Kidney (tissue), 14 donors: ENCODE measurements around the gene RYR3. TPM values are rescaled to one million over a fixed set of nuclear protein-coding genes. Genes with fewer than 3 reads are reported as not detected.

Experiments
- DNase-seq, 5 donors: peaks; one replicate each; pipeline ENCODE4 v3.0.0-alpha.2; 2013 to 2020
- FAIRE-seq: peaks from 2 replicates; lab custom pipeline; 2012; peaks lifted over from hg19 to GRCh38; lab: Jason Lieb, UNC
- H3K27ac ChIP-seq, 2 donors: one replicate each; pipeline ENCODE4 v1.7.0; 2013; ENCODE audit warnings: low read depth in 2 of 2, low read length in 2 of 2, inconsistent platforms in 1 of 2
- H3K27me3 ChIP-seq: one replicate; pipeline ENCODE4 v1.7.1; 2013; ENCODE audit warnings: low read length, inconsistent platforms; ENCODE audit not compliant: control insufficient read depth, insufficient read depth
- H3K36me3 ChIP-seq, 3 donors: one replicate each; pipeline versions ENCODE4 v1.7.0 to v1.7.1; 2013; ENCODE audit warnings: low read length in 3 of 3, control low read depth in 1 of 3, inconsistent platforms in 1 of 3; ENCODE audit not compliant: insufficient read depth in 3 of 3, control insufficient read depth in 2 of 3
- H3K4me1 ChIP-seq, 3 donors: one replicate each; pipeline versions ENCODE4 v1.7.0 to v1.7.1; 2013; ENCODE audit warnings: low read length in 3 of 3, inconsistent platforms in 1 of 3, low read depth in 1 of 3; ENCODE audit not compliant: control insufficient read depth in 2 of 3, insufficient read depth in 2 of 3
- H3K4me3 ChIP-seq, 3 donors: one replicate each; pipeline versions ENCODE4 v1.7.0 to v1.8.1; 2013; ENCODE audit warnings: low read length in 3 of 3, control low read depth in 1 of 3, inconsistent platforms in 1 of 3
- H3K9ac ChIP-seq, 3 donors: one replicate each; pipeline versions ENCODE4 v1.7.0 to v1.7.1; 2013; ENCODE audit warnings: low read length in 3 of 3, control low read depth in 1 of 3, inconsistent platforms in 1 of 3
- H3K9me3 ChIP-seq, 3 donors: one replicate each; pipeline versions ENCODE4 v1.7.0 to v1.7.1; 2013; ENCODE audit warnings: low read length in 3 of 3, control low read depth in 1 of 3, inconsistent platforms in 1 of 3; ENCODE audit not compliant: control insufficient read depth in 2 of 3, insufficient read depth in 1 of 3
- CTCF ChIP-seq: IDR thresholded peaks from 3 replicates; pipeline ENCODE4 v1.5.1; 2012; ENCODE audit warnings: mild to moderate bottlenecking, moderate library complexity, borderline replicate concordance; ENCODE audit not compliant: insufficient read depth; ENCODE audit errors: extremely low read depth
- intact Hi-C: fragments of 100-400 bp; cut with DNase I; formaldehyde crosslinking; loops from one replicate; pipeline ENCODE4 v1.11.1; 2022
- polyA plus RNA-seq: library from polyadenylated mRNA; stranded (reverse); fragments of 350-450 nt; fragmentation: Illumina TruSeq; extraction: RNeasy Lipid Tissue Mini Kit (QIAGEN cat#74804); gene quantifications from one replicate; pipeline ENCODE4 v1.2.3, GENCODE V29; 2014; ENCODE audit warnings: low read depth, low replicate concordance; ENCODE audit not compliant: insufficient read depth
- total RNA-seq: library from RNA; stranded (reverse); fragmentation: NEBNext Ultra II Directional; extraction: Animal tissue kit (Norgen Biotek cat#: 25700); gene quantifications from one replicate; pipeline ENCODE4 v1.2.1, GENCODE V29; 2021
- donor health status: control.
- donor health status: control.
- donor health status: control.
- donor health status: control.
- donor health status: control.
- donor health status: DM: yes; HTN: yes; CAD: no.
- donor health status: Normal renal cell carcinoma (clear cell type).

RYR3 gene
- total and polyA plus RNA-seq, 2 donors from 2014 or later, result 0.90 to 10.5 TPM

- no peak for TF ChIP-seq CTCF
- intact Hi-C loops, result no loop called here
- FAIRE-seq, result no peak
These were observed 469.4 kb downstream of the RYR3 start for GRCh38 chr15:33780011-33780768.

GRCh38 chr15:33782966-33783365 lies 472.2 kb downstream of the RYR3 start:
- DNase-seq (no peak), FAIRE-seq (no peak)
- no peak for TF ChIP-seq CTCF
- intact Hi-C loops, result no loop called here
- Histone ChIP-seq H3K9me3 (no peaks in the 10 kb centered on the region), H3K4me1 (no peaks in the 10 kb centered on the region), H3K4me3 (no peak overlapping the region), H3K27ac (no peak overlapping the region), H3K27me3 (no peaks in the 10 kb centered on the region), H3K9ac (no peak overlapping the region), H3K36me3 (no peaks in the 10 kb centered on the region)

More at GRCh38 chr15:33780011-33780768, 469.4 kb downstream of the RYR3 start:
- no peak overlapping the region for H3K9ac ChIP-seq
- H3K36me3 ChIP-seq, result no peaks in the 10 kb centered on the region
- no peak overlapping the region for H3K4me3 ChIP-seq
- no peaks in the 10 kb centered on the region for H3K27me3 ChIP-seq
- no peaks in the 10 kb centered on the region for H3K4me1 ChIP-seq
- no peaks in the 10 kb centered on the region for H3K9me3 ChIP-seq
- no peak overlapping the region for H3K27ac ChIP-seq
- DNase-seq, result no peak

GRCh38 chr15:33785366-33785765 lies 474.6 kb downstream of the RYR3 start:
- Histone ChIP-seq H3K9me3 (no peaks in the 10 kb centered on the region), H3K9ac (no peak overlapping the region), H3K4me3 (no peak overlapping the region), H3K36me3 (no peaks in the 10 kb centered on the region), H3K27ac (no peak overlapping the region), H3K27me3 (no peaks in the 10 kb centered on the region), H3K4me1 (no peaks in the 10 kb centered on the region)
- intact Hi-C loops, result no loop called here
- no peak for DNase-seq
- no peak for TF ChIP-seq CTCF
- no peak for FAIRE-seq
